NT2/D1 (cell line): ENCODE data around the gene FHL5.

ENCODE experiments used
- DNase-seq: peaks from one replicate; pipeline ENCODE4 v3.0.0-alpha.2; 2011; ENCODE audit warnings: low read depth, low spot score
- H3K27me3 ChIP-seq: 2 replicates; pipeline ENCODE4 v1.6.0; 2011; ENCODE audit warnings: mild to moderate bottlenecking; ENCODE audit not compliant: insufficient read length, insufficient read depth
- H3K36me3 ChIP-seq: 2 replicates; pipeline ENCODE4 v1.6.1; 2011; ENCODE audit warnings: mild to moderate bottlenecking, low read length, mixed read lengths; ENCODE audit not compliant: insufficient read depth, insufficient read length
- H3K4me1 ChIP-seq: 2 replicates; pipeline ENCODE4 v1.5.1; 2011; ENCODE audit not compliant: insufficient read depth, insufficient read length
- H3K4me3 ChIP-seq: 2 replicates; pipeline ENCODE4 v1.5.1; 2011; ENCODE audit warnings: low read depth; ENCODE audit not compliant: insufficient read length
- H3K9ac ChIP-seq: 2 replicates; pipeline ENCODE4 v1.6.0; 2011; ENCODE audit warnings: low read depth; ENCODE audit not compliant: insufficient read length
- H3K9me3 ChIP-seq: 2 replicates; pipeline ENCODE4 v1.5.1; 2011; ENCODE audit warnings: mild to moderate bottlenecking, low read length; ENCODE audit not compliant: insufficient read depth
- SUZ12 ChIP-seq: IDR thresholded peaks from 2 replicates; pipeline ENCODE4 v1.6.1; 2011; ENCODE audit not compliant: insufficient read length, insufficient read depth; ENCODE audit errors: extremely low read depth
- YY1 ChIP-seq: IDR thresholded peaks from 2 replicates; pipeline ENCODE4 v1.6.1; 2011; ENCODE audit not compliant: insufficient read length, insufficient read depth
- ZNF274 ChIP-seq: IDR thresholded peaks from 2 replicates; pipeline ENCODE4 v1.6.1; 2011; ENCODE audit warnings: mild to moderate bottlenecking, low read depth, low read length

Gene FHL5

GRCh38 chr6:96657344-96657743, 94.4 kb downstream of the FHL5 start:
- Histone ChIP-seq H3K4me3 (no peak overlapping the region), H3K4me1 (no peaks in the 10 kb centered on the region), H3K27me3 (no peaks in the 10 kb centered on the region), H3K9ac (no peak overlapping the region), H3K9me3 (no peaks in the 10 kb centered on the region), H3K36me3 (no peaks in the 10 kb centered on the region)
- TF ChIP-seq SUZ12 (no peak), ZNF274 (no peak), YY1 (no peak)
- DNase-seq: no peak

- Histone ChIP-seq H3K27me3 (no peaks in the 10 kb centered on the region), H3K4me3 (no peak overlapping the region), H3K9ac (no peak overlapping the region), H3K36me3 (no peaks in the 10 kb centered on the region), H3K9me3 (no peaks in the 10 kb centered on the region), H3K4me1 (no peaks in the 10 kb centered on the region)
- no peak for TF ChIP-seq YY1
- no peak for TF ChIP-seq SUZ12
- no peak for TF ChIP-seq ZNF274
- DNase-seq: no peak
Measured at GRCh38 chr6:96659084-96659845, 96.3 kb downstream of the FHL5 start.
